Skeletal muscle satellite cell (primary cell): Measurements from ENCODE around the gene FRS2.

Experiments
- H3K27me3 ChIP-seq: 2 replicates; pipeline ENCODE4 v1.7.0; 2013; ENCODE audit warnings: low read length; ENCODE audit not compliant: control insufficient read depth, insufficient read depth
- H3K36me3 ChIP-seq: 2 replicates; pipeline ENCODE4 v1.7.0; 2013; ENCODE audit warnings: mild to moderate bottlenecking, control low read depth, low read length; ENCODE audit not compliant: insufficient read depth
- H3K4me1 ChIP-seq: 2 replicates; pipeline ENCODE4 v1.7.0; 2013; ENCODE audit warnings: low read length; ENCODE audit not compliant: control insufficient read depth, insufficient read depth
- H3K4me2 ChIP-seq: 2 replicates; pipeline ENCODE4 v1.7.0; 2013; ENCODE audit warnings: mild to moderate bottlenecking, low read length
- H3K4me3 ChIP-seq: 2 replicates; pipeline ENCODE4 v1.7.0; 2013; ENCODE audit warnings: low read length
- H3K9ac ChIP-seq: 2 replicates; pipeline ENCODE4 v1.7.0; 2013; ENCODE audit warnings: mild to moderate bottlenecking, low read depth, low read length, moderate library complexity
- H3K9me3 ChIP-seq: replicated peaks from 2 replicates; pipeline ENCODE4 v1.7.0; 2013; ENCODE audit warnings: mild to moderate bottlenecking, control low read depth, low read length

Gene FRS2

DNA sequence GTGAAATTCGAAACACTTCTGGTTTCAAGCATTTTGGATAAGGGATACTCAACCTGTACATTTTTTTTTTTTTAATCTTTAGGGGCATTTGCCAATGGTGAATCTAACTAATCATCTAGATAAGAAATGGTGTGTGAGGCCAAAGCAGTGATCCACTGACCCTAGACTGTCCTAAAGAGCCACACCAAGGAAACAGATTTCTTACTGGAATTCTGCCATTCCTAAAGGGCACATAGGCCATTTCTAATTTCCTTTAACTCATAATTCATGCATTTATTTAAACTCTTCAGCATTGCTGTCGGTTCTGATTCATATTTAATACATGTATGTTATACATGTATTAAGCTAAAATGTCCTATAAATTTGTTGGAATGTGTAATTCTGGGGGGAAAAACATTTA lies 47.2 kb downstream of the FRS2 start:
- no peaks in the 10 kb centered on the region for H3K27me3 ChIP-seq
- no peak overlapping the region for H3K9ac ChIP-seq
- H3K9me3 ChIP-seq: peaks cover 2% of the 10 kb centered on the region
- H3K4me3 ChIP-seq: no peak overlapping the region
- no peaks in the 10 kb centered on the region for H3K36me3 ChIP-seq
- peaks cover 15% of the 10 kb centered on the region for H3K4me1 ChIP-seq
- H3K4me2 ChIP-seq: no peak overlapping the region

DNA sequence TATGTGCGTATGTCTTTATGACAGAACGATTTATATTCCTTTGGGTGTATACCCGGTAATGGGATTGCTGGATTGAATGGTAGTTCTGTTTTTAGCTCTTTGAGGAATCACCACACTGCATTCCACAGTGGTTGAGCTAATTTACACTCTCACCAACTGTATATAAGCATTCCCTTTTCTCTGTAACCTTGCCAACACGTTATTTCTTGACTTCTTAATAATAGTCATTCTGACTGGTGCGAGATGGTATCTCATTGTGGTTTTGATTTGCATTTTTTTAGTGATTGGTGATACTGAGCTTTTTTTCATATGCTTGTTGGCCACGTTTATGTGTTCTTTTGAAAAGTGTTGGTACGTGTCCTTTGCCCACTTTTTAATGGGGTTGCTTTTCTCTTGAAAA lies 49.7 kb downstream of the FRS2 start:
- H3K4me1 ChIP-seq: peaks cover 6% of the 10 kb centered on the region
- H3K9ac ChIP-seq: no peak overlapping the region
- peaks cover 5% of the 10 kb centered on the region for H3K9me3 ChIP-seq
- H3K27me3 ChIP-seq: no peaks in the 10 kb centered on the region
- no peaks in the 10 kb centered on the region for H3K36me3 ChIP-seq
- H3K4me3 ChIP-seq: no peak overlapping the region
- H3K4me2 ChIP-seq: no peak overlapping the region

DNA sequence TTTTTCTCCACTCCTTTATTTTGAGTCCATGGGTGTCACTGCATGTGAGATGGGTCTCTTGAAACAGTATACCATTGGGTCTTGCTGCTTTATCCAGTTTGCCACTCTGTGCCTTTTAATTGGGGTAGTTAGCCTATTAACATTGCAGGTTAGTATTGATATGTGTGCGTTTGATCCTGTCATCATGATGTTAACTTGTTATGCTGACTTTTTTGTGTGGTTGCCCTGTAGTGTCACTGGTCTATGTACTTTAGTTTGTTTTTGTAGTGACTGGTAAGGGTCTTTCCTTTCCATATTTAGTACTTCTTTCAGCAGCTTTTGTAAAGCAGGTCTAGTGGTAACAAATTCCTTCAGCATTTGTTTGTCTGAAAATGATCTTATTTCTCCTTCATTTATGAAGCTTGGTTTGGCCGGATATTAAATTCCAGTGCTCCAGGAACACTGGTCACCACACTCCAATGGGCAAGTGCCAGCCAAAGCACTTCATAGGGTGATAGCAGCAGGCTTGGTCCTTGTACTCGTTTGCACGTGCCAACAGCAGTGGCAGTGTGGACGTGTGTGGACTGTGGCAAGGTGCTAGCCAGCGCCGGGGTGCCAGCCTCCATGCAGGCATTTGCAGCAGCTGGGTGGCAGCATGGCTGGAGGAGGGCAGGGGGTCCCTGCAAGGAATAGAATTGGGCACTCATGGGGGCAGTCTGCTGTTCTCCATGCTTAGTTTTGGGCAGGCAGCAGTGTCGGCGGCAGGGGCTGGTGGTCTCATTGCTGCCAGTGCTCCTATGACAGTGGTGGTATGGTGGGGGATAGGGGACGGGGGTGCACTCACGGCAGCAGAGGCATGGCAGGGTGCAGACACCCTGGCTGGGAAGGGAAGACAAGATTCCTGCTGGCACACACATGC lies 53.5 kb downstream of the FRS2 start:
- Histone ChIP-seq H3K9me3 (peaks cover 5% of the 10 kb centered on the region), H3K9ac (no peak overlapping the region), H3K4me3 (no peak overlapping the region), H3K36me3 (no peaks in the 10 kb centered on the region), H3K4me2 (no peak overlapping the region), H3K27me3 (no peaks in the 10 kb centered on the region), H3K4me1 (peaks cover 31% of the 10 kb centered on the region)

- Histone ChIP-seq H3K9me3 (peaks cover 5% of the 10 kb centered on the region), H3K4me2 (no peak overlapping the region), H3K36me3 (no peaks in the 10 kb centered on the region), H3K9ac (no peak overlapping the region), H3K27me3 (no peaks in the 10 kb centered on the region), H3K4me1 (peaks cover 36% of the 10 kb centered on the region), H3K4me3 (no peak overlapping the region)
Observed at GRCh38 chr12:69524331-69524630, 54.1 kb downstream of the FRS2 start.

- Histone ChIP-seq H3K4me3 (no peak overlapping the region), H3K9me3 (peaks cover 5% of the 10 kb centered on the region), H3K4me1 (peaks cover 36% of the 10 kb centered on the region), H3K36me3 (no peaks in the 10 kb centered on the region), H3K4me2 (peak overlapping the region; percentile 38), H3K9ac (no peak overlapping the region), H3K27me3 (no peaks in the 10 kb centered on the region)
Observed at GRCh38 chr12:69524755-69525469, 54.7 kb downstream of the FRS2 start.

DNA sequence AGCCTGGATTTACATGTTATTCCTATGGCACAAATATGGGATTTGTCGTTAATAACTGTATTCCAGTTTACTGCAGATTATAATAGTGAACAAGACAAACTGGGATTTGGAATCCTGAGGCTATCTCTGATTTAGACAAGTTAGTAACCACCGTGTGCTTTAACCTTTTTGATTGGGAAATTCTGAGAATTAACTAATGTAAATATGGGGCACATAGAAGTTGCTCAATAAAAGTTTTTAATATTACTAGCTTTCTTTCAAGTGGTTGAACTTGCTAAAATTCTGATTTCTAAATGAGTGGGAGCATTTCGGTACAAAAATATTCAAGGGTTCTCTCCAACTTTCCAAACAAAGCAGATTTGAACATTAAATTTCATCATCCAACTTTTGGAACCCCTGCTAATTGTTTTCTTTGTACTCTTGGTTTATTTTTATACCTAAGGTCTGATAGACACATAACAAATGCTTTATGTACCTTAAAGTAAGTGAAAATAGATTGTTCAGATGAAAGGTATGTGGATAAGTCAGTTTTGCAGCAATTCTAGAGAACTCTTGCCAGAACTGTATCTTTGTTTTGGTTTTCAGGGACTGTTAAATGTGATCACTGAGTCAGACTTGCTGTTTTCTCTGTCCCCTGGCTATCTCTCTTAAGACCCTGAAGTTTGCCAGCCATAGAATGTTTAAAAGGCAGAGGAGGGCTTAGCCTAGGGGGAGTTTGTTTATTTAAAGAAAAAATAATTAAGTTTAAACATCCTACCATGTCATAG lies 57.5 kb downstream of the FRS2 start:
- H3K4me2 ChIP-seq: peak overlapping the region; percentile 34
- peaks cover 5% of the 10 kb centered on the region for H3K36me3 ChIP-seq
- peaks cover under 1% of the 10 kb centered on the region for H3K9me3 ChIP-seq
- no peaks in the 10 kb centered on the region for H3K27me3 ChIP-seq
- H3K4me1 ChIP-seq: peaks cover 36% of the 10 kb centered on the region
- no peak overlapping the region for H3K4me3 ChIP-seq
- H3K9ac ChIP-seq: peak overlapping the region; percentile 10

- peaks cover 5% of the 10 kb centered on the region for H3K36me3 ChIP-seq
- peak overlapping the region; percentile 10 for H3K4me2 ChIP-seq
- H3K4me1 ChIP-seq: peaks cover 40% of the 10 kb centered on the region
- no peaks in the 10 kb centered on the region for H3K9me3 ChIP-seq
- H3K9ac ChIP-seq: peak overlapping the region; percentile 10
- no peaks in the 10 kb centered on the region for H3K27me3 ChIP-seq
- H3K4me3 ChIP-seq: no peak overlapping the region
Observed at GRCh38 chr12:69529021-69529420, 58.8 kb downstream of the FRS2 start.

DNA sequence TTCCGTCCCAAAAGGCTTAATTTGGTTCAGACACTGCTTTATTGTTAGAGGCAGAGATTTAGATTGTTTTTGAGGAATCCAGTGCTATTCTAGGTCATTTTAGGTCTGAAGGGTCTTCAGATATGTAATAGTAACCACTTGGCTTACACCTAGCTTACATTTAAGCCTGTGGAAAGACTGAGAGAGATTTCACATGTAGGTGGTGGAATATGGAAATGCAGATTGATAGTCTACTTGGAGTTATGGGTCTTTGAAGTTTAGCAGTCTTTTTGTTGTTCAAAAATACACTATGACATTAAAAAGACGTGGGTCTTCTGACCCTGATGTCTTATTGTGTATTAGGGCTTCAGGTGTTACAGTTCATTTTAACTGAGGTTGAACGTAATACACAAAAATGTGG lies 63.7 kb downstream of the FRS2 start:
- Histone ChIP-seq H3K27me3 (no peaks in the 10 kb centered on the region), H3K4me2 (peak overlapping the region; percentile 49), H3K4me1 (peaks cover 23% of the 10 kb centered on the region), H3K36me3 (peaks cover 5% of the 10 kb centered on the region), H3K9ac (peak overlapping the region; percentile 59), H3K9me3 (no peaks in the 10 kb centered on the region), H3K4me3 (no peak overlapping the region)

DNA sequence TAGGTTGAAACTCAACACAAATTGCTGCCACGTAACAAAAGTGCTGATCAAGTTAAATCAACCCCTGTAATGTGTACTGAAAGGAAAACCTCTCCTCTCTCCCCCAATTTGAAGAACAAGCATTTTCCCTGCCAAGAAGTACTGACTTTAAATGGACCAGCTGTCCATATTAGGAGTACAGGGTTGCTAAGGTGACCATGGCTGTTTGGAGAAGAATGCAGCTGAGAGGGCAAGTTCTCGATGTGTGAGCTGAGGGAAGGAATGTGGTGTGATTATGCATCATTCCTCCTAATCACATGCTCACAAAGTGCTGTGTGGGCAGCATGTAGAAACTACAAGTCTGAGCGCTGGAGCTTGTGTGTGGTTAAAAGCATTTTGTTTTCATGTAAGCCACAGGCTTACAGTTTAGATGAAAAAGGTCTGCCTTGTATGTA lies 64.2 kb downstream of the FRS2 start:
- Histone ChIP-seq H3K4me2 (peak overlapping the region; percentile 70), H3K9me3 (no peaks in the 10 kb centered on the region), H3K9ac (peak overlapping the region; percentile 66), H3K27me3 (no peaks in the 10 kb centered on the region), H3K4me1 (peaks cover 20% of the 10 kb centered on the region), H3K36me3 (peaks cover 5% of the 10 kb centered on the region), H3K4me3 (peak overlapping the region; percentile 40)

DNA sequence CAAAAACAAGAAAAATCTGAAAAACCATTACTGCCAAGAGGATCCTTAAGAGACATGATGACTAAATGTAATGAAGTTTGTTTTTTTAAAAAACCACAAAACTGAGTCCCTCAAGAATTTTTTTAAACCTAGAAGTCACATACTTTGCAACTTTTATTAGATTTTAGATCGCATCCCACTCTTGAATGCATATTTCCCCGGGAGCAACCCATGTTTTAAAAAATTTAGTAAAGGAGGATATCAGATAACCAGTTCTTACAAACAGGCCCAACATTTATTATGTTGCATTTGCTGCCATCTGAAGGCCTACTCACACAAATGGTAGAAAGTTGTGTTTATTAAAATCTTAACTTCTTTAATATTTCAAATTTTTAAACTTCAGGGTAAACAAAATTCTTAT lies 70.8 kb downstream of the FRS2 start:
- peak overlapping the region; percentile 26 for H3K4me2 ChIP-seq
- no peak overlapping the region for H3K4me3 ChIP-seq
- peak overlapping the region; percentile 61 for H3K9ac ChIP-seq
- no peaks in the 10 kb centered on the region for H3K27me3 ChIP-seq
- H3K36me3 ChIP-seq: peaks cover 3% of the 10 kb centered on the region
- H3K9me3 ChIP-seq: peaks cover 3% of the 10 kb centered on the region
- H3K4me1 ChIP-seq: peaks cover 15% of the 10 kb centered on the region

GRCh38 chr12:69544087-69544486 lies 73.9 kb downstream of the FRS2 start:
- H3K36me3 ChIP-seq: peaks cover 3% of the 10 kb centered on the region
- H3K9me3 ChIP-seq: peaks cover 3% of the 10 kb centered on the region
- no peak overlapping the region for H3K9ac ChIP-seq
- peaks cover 15% of the 10 kb centered on the region for H3K4me1 ChIP-seq
- H3K4me3 ChIP-seq: no peak overlapping the region
- no peaks in the 10 kb centered on the region for H3K27me3 ChIP-seq
- H3K4me2 ChIP-seq: no peak overlapping the region
